A673 (cell line): Measurements from ENCODE around the gene MAP3K6.

Experiments used
- EZH2 ChIP-seq: fragments of 200-600 bp; sonication (generic); IDR thresholded peaks from 2 replicates; pipeline ENCODE4 v1.6.1; 2017; ENCODE audit warnings: borderline replicate concordance, low read depth, mild to moderate bottlenecking, mixed read lengths, antibody characterized with exemption, low read length; ENCODE audit not compliant: poor library complexity, severe bottlenecking
- TF ChIP-seq, protein P1 (sequence below): fragments of 300-800, 200-600 bp; sonication (generic); conservative IDR thresholded peaks from 2 replicates; pipeline ENCODE4 v1.5.1; 2017; ENCODE audit warnings: low read depth, mild to moderate bottlenecking, antibody characterized with exemption, low read length, moderate library complexity, mixed read lengths

DNA sequence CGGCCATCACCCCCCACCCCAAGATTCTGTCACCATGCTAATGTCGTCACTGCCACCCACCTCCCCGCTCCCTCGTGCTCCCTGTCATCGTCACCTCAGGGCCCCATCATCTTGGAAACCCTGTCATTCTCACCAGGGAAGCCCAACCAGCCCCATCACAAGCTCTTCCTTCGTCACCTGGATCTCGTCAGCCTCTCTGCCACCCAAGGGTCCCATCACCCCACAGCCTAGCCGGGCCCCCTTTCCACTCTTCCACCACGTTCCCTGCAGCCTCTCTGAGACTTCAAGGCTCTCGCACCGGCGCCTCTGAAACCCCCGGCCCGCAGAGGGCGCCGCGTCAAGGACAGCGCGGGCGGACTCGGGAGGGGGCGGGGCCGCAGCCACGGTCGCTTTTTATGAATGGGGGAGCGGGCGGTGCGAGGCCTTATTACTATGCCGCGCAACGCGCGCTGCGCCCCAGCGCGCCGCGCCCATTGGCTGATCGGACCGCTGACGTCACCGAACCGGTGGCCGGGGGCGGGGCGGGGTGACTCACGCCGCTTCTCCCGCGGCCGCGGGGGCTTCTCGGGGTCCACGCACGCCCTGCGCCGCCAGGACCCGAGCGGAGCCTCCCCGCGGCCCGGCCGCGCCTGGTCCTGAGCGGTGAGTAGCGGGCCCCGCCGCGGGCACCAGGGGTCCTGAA, 25.5 kb upstream of the MAP3K6 start, which contains the start of gene GPR3:
- TF ChIP-seq, protein P1, sequence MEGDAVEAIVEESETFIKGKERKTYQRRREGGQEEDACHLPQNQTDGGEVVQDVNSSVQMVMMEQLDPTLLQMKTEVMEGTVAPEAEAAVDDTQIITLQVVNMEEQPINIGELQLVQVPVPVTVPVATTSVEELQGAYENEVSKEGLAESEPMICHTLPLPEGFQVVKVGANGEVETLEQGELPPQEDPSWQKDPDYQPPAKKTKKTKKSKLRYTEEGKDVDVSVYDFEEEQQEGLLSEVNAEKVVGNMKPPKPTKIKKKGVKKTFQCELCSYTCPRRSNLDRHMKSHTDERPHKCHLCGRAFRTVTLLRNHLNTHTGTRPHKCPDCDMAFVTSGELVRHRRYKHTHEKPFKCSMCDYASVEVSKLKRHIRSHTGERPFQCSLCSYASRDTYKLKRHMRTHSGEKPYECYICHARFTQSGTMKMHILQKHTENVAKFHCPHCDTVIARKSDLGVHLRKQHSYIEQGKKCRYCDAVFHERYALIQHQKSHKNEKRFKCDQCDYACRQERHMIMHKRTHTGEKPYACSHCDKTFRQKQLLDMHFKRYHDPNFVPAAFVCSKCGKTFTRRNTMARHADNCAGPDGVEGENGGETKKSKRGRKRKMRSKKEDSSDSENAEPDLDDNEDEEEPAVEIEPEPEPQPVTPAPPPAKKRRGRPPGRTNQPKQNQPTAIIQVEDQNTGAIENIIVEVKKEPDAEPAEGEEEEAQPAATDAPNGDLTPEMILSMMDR = peak; percentile 82
- TF ChIP-seq EZH2 = no peak
